ENCODE results near the gene MARCHF2. TPM values are rescaled to one million over a fixed set of nuclear protein-coding genes. Genes with fewer than 3 reads are reported as not detected.

MARCHF2 gene
- total RNA-seq, 1 experiment from 2014 or later = 27.5 TPM

GRCh38 chr19:8371011-8371804, 41.9 kb upstream of the MARCHF2 start:
- Histone ChIP-seq H2BK120ac (ENCODE audit: low read depth, low read length, poor library complexity, severe bottlenecking) (no peak overlapping the region), H3K23ac (ENCODE audit: insufficient read length, low read depth, low read length) (no peak overlapping the region), H3K23me2 (ENCODE audit: insufficient read length, low read depth, low read length, poor library complexity, severe bottlenecking) (no peaks in the 10 kb centered on the region), H2AK5ac (ENCODE audit: insufficient read length, low read length) (no peak overlapping the region), H2BK15ac (ENCODE audit: low read depth, low read length) (no peak overlapping the region), H2BK20ac (ENCODE audit: low read depth, low read length, poor library complexity, severe bottlenecking) (no peak overlapping the region), H2AFZ (ENCODE audit: low read length) (no peak overlapping the region), H4K5ac (ENCODE audit: insufficient read length, low read depth, low read length) (no peak overlapping the region), H3K4ac (ENCODE audit: low read depth, low read length) (no peak overlapping the region), H4K91ac (ENCODE audit: insufficient read length, low read depth, low read length) (no peak overlapping the region), H2BK5ac (ENCODE audit: insufficient read length, low read length) (no peak overlapping the region), H3K4me2 (ENCODE audit: insufficient read depth, insufficient read length, low read length) (no peak overlapping the region), H3K4me1 (ENCODE audit: insufficient read depth, low read length) (peaks cover 4% of the 10 kb centered on the region; the same call in 1 of the 2 replicates), H3T11ph (ENCODE audit: low read length) (no peak overlapping the region), H3K79me1 (ENCODE audit: insufficient read depth, low read depth, low read length, poor library complexity, severe bottlenecking) (no peaks in the 10 kb centered on the region), H3K14ac (ENCODE audit: insufficient read depth, low read length) (no peak overlapping the region), H3K18ac (ENCODE audit: insufficient read length, low read depth, low read length) (no peak overlapping the region), H4K8ac (replicated peaks; ENCODE audit: insufficient read length, low read depth, low read length) (no peak overlapping the region), H3K9me3 (ENCODE audit: control insufficient read depth, low read depth, low read length) (no peaks in the 10 kb centered on the region), H4K20me1 (ENCODE audit: control insufficient read depth, insufficient read depth, insufficient read length) (no peaks in the 10 kb centered on the region), H3K56ac (ENCODE audit: insufficient read length, low read depth, low read length) (no peak overlapping the region), H3K27ac (ENCODE audit: insufficient read length, low read depth, low read length) (no peak overlapping the region), H3K79me2 (ENCODE audit: insufficient read depth, low read length) (no peaks in the 10 kb centered on the region), H3K27me3 (ENCODE audit: insufficient read depth, low read length) (no peaks in the 10 kb centered on the region), H2BK12ac (ENCODE audit: insufficient read length, low read depth, low read length) (no peak overlapping the region), H3K9ac (ENCODE audit: extremely low read depth, insufficient read length, low read length) (no peak overlapping the region)
- no CpG with 5 or more reads among the region's 28 CpGs for WGBS (ENCODE audit: extremely low coverage, insufficient read length, low lambda C conversion rate)
- peaks cover 2 to 16% (median 12%) of the 10 kb centered on the region in 3 experiments; a peak in 5 of 7 replicates for H3K36me3 Mint-ChIP-seq (ENCODE audit: insufficient read depth in 1 of 3, low read depth in 3 of 3)
- TF ChIP-seq, protein P1, sequence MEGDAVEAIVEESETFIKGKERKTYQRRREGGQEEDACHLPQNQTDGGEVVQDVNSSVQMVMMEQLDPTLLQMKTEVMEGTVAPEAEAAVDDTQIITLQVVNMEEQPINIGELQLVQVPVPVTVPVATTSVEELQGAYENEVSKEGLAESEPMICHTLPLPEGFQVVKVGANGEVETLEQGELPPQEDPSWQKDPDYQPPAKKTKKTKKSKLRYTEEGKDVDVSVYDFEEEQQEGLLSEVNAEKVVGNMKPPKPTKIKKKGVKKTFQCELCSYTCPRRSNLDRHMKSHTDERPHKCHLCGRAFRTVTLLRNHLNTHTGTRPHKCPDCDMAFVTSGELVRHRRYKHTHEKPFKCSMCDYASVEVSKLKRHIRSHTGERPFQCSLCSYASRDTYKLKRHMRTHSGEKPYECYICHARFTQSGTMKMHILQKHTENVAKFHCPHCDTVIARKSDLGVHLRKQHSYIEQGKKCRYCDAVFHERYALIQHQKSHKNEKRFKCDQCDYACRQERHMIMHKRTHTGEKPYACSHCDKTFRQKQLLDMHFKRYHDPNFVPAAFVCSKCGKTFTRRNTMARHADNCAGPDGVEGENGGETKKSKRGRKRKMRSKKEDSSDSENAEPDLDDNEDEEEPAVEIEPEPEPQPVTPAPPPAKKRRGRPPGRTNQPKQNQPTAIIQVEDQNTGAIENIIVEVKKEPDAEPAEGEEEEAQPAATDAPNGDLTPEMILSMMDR (conservative IDR thresholded peaks at IDR 0.05) = no peak
- no peak overlapping the region; a peak in 1 of 5 replicates for H3K4me3 Mint-ChIP-seq
- 0 out of 7 replicates have a peak overlapping the region, but pooled peaks of 1 of the 3 experiments have one; percentile 7 for H3K27ac Mint-ChIP-seq
- peaks cover 16% of the 10 kb centered on the region for H3K27me3 Mint-ChIP-seq (ENCODE audit: low read depth)
- no peaks in the 10 kb centered on the region for H3K9me3 Mint-ChIP-seq
- DNase-seq = no peak
- H3K4me1 Mint-ChIP-seq = peaks cover 17 to 22% of the 10 kb centered on the region in 2 experiments

All from H9 (cell line).